IgD-negative memory B cell (primary cell): ENCODE results near the gene SCO2. TPM values are rescaled to one million over a fixed set of nuclear protein-coding genes. Genes with fewer than 3 reads are reported as not detected.
"Not testable (repeated sequence)": the region's sequence is repeated elsewhere in the genome, so short reads cannot be mapped to it uniquely, and the experiment has no call there.

Experiments
- H3K27ac Mint-ChIP-seq, 3 donors: one replicate each; pipeline ENCODE4 v1.8.0; 2020 to 2022; ENCODE audit warnings: mild to moderate bottlenecking in 3 of 3, mixed read lengths in 3 of 3, moderate library complexity in 1 of 3
- H3K27me3 Mint-ChIP-seq: one replicate; pipeline ENCODE4 v1.8.0; 2021; ENCODE audit warnings: mixed read lengths
- H3K36me3 Mint-ChIP-seq: one replicate; pipeline ENCODE4 v1.8.0; 2020; ENCODE audit warnings: mild to moderate bottlenecking, mixed read lengths
- H3K4me1 Mint-ChIP-seq, 3 donors: one replicate each; pipeline ENCODE4 v1.8.0; 2020 to 2022; ENCODE audit warnings: mixed read lengths in 3 of 3, mild to moderate bottlenecking in 1 of 3
- H3K4me3 Mint-ChIP-seq, 4 donors: one replicate each; pipeline ENCODE4 v1.8.0; 2020 to 2022; ENCODE audit warnings: mild to moderate bottlenecking in 4 of 4, mixed read lengths in 4 of 4, moderate library complexity in 3 of 4
- H3K9me3 Mint-ChIP-seq, 3 donors: one replicate each; pipeline ENCODE4 v1.8.0; 2020 to 2021; ENCODE audit warnings: mixed read lengths in 3 of 3, mild to moderate bottlenecking in 1 of 3
- polyA plus RNA-seq: library from polyadenylated mRNA; unstranded; fragments of 300-500 nt; fragmentation: Illumina TruSeq; gene quantifications from one replicate; pipeline ENCODE4 v1.2.3, GENCODE V29; 2021

SCO2 gene
- polyA plus RNA-seq, 1 donor from 2014 or later, result 11.8 TPM

DNA sequence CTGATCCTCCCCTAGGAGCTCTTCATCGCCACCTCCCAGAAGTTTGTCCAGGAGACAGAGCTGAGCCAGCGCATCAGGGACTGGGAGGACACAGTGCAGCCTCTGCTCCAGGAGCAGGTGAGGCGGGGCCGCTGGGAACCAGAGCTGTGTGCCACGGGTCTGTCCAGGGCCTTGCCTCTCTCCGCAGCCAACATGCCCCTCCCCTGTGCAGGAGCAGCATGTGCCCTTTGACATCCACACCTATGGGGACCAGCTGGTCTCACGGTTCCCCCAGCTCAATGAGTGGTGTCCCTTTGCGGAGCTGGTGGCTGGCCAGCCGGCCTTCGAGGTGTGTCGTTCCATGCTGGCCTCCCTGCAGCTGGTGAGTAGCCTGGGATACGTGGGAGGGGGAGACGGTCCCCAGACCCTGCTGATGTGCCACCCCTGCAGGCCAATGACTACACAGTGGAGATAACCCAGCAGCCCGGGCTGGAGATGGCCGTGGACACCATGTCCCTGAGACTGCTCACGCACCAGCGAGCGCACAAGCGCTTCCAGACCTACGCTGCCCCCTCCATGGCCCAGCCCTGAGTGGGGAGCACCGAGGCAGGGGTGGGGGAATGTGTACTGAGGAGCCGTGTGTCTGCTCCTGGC lies 2.5 kb downstream of the SCO2 start:
- Mint-ChIP-seq H3K36me3 (no peaks in the 10 kb centered on the region), H3K4me1 (peaks cover 11 to 16% (median 13%) of the 10 kb centered on the region in 3 donors), H3K4me3 (peak overlapping the region in 3 of 4 donors; percentile 60 to 70 (median 68)), H3K27me3 (no peaks in the 10 kb centered on the region), H3K27ac (peak overlapping the region in 2 of 3 donors; percentile 10 to 53), H3K9me3 (no peaks in the 10 kb centered on the region)

DNA sequence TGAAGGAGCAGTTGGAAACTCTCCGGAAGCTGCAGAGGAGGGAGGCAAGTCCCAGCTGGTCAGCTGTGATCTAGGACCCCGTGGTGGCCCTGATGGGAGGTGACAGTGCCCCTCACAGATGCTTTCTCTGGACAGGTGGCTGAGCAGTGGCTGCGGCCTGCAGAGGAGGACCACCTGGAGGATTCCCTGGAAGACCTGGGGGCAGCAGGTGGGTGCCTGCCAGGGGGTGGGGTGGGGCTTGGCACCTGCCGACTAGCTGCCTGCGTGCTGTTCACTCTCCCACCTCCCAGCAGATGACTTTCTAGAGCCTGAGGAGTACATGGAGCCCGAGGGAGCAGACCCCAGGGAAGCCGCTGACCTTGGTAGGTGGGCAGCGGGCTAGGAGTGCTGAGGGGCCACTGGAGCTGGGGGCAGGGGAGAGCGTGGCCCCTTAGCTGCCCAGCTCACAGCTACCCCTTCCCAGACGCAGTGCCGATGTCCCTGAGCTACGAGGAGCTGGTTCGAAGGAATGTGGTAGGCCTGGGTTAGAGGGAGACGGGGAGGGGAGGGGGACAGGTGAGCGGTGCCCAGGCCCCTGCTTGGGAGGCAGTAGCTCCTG lies 3.1 kb downstream of the SCO2 start:
- peaks cover 7 to 10% (median 9%) of the 10 kb centered on the region in 3 donors for H3K4me1 Mint-ChIP-seq
- no peaks in the 10 kb centered on the region for H3K36me3 Mint-ChIP-seq
- H3K27ac Mint-ChIP-seq, result peak overlapping the region in 2 of 3 donors; percentile 53 to 73
- no peak overlapping the region for H3K4me3 Mint-ChIP-seq
- no peaks in the 10 kb centered on the region for H3K9me3 Mint-ChIP-seq
- no peaks in the 10 kb centered on the region for H3K27me3 Mint-ChIP-seq

DNA sequence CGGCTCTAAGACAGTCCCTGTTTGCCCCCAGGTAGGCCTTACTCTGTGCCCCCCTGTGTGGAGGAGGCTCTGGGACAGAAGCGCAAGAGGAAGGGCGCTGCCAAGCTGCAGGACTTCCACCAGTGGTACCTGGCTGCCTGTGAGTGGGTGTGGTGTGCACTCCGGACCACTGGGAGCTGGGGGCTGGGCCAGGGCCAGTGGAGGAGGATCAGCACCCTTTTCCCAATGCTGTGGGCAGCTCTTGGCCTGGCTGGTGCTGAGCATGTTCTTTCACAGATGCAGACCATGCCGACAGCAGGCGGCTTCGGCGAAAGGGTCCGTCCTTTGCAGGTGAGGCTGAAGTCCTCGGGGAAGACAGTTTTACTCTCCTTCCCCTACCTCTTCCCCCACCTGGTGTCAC lies 3.7 kb downstream of the SCO2 start:
- Mint-ChIP-seq H3K4me3 (peak overlapping the region in 1 of 4 donors; percentile 5), H3K36me3 (no peaks in the 10 kb centered on the region), H3K27me3 (no peaks in the 10 kb centered on the region), H3K9me3 (no peaks in the 10 kb centered on the region), H3K4me1 (peaks cover 5 to 6% (median 5%) of the 10 kb centered on the region in 3 donors), H3K27ac (peak overlapping the region in 1 of 3 donors; percentile 73)

DNA sequence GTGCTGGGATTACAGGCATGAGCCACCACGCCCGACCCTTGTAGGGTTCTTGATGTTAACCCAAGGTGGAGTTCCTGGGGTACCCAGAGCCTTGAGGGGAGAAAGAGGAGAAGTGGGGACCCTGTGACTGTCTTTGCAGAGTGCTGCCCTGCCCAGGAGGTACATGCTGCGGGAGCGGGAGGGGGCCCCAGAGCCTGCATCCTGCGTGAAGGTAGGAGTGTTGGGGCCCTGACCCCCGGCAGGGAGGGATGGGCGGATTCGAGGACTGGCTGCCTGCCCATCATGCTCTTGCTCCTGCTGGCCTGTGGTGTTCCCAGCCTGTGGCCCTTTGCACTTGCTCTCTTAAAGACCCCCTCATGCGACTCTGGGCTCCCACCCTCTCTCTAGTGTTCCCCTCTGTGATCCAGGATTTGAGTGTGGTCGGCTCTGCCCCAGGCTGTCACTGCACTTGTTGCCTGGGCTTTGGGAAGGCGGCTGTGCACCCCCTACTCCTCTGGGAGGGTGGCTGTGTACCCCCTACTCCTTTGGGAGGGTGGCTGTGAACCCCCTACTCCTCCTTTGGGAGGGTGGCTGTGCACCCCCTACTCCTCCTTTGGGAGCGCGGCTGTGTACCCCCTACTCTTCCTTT lies 4.5 kb downstream of the SCO2 start:
- Mint-ChIP-seq H3K9me3 (no peaks in the 10 kb centered on the region), H3K4me1 (peaks cover 4 to 6% (median 5%) of the 10 kb centered on the region in 3 donors), H3K4me3 (no peak overlapping the region), H3K27ac (no peak overlapping the region), H3K27me3 (no peaks in the 10 kb centered on the region), H3K36me3 (no peaks in the 10 kb centered on the region)

DNA sequence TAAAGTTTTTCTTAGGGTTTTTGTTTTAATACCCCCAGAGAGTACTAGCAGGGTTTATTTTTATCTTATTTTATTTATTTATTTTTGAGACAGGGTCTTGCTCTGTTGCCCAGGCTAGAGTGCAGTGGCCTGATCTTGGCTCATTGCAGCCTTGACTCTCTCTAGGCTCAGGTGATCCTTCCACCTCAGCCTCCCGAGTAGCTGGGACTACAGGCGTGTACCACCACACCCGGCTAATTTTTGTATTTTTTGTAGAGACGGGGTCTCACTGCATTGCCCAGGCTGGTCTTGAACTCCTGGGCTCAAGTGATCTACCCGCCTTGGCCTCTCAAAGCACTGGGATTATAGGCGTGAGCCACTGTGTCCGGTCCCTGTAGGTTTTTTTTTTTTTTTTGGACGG lies 5.2 kb downstream of the SCO2 start:
- H3K4me3 Mint-ChIP-seq, H3K36me3 Mint-ChIP-seq, H3K27me3 Mint-ChIP-seq, H3K9me3 Mint-ChIP-seq, H3K4me1 Mint-ChIP-seq: not testable (repeated sequence)
- peak overlapping the region in 1 of 3 donors; percentile 39 for H3K27ac Mint-ChIP-seq

DNA sequence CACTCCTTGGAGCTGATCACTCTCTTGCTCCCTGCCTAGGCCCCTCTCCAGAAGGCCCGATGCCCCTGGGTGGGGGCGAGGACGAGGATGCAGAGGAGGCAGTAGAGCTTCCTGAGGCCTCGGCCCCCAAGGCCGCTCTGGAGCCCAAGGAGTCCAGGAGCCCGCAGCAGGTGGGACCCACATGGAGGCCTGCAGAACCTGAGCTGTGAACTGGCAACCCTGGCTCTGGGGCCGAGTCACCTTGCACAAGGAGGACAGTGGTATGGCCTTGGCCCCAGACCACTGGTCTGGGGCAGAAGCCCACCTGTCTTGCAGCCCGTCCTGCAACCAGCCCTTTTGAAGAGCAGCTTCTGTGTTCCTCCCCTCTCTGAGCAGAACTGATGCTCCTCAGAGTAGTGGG lies 6.2 kb downstream of the SCO2 start:
- H3K27ac Mint-ChIP-seq, result no peak overlapping the region
- no peaks in the 10 kb centered on the region for H3K36me3 Mint-ChIP-seq
- no peak overlapping the region for H3K4me3 Mint-ChIP-seq
- H3K9me3 Mint-ChIP-seq, result no peaks in the 10 kb centered on the region
- peaks cover 0 to 4% (median 3%) of the 10 kb centered on the region in 3 donors for H3K4me1 Mint-ChIP-seq
- no peaks in the 10 kb centered on the region for H3K27me3 Mint-ChIP-seq

DNA sequence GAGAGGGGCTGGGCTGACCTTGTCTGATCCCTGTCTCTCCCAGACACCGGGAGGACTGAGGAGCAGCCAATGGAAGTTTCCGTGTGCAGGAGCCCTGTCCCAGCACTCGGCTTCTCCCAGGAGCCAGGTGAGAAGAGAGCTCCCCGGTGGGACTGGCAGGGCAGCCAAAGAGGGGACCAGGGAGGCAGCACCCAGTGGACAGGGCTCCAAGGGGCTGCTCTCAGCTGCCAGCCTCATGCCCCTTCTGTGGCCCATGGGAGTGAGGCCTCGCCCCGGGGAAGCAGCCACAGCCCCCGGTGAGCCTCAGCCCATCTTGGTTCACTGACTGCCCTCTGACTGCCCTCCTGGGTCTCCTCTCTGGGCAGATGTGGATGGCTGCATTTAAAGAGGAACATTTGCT lies 6.8 kb downstream of the SCO2 start:
- Mint-ChIP-seq H3K36me3 (no peaks in the 10 kb centered on the region), H3K27me3 (no peaks in the 10 kb centered on the region)

DNA sequence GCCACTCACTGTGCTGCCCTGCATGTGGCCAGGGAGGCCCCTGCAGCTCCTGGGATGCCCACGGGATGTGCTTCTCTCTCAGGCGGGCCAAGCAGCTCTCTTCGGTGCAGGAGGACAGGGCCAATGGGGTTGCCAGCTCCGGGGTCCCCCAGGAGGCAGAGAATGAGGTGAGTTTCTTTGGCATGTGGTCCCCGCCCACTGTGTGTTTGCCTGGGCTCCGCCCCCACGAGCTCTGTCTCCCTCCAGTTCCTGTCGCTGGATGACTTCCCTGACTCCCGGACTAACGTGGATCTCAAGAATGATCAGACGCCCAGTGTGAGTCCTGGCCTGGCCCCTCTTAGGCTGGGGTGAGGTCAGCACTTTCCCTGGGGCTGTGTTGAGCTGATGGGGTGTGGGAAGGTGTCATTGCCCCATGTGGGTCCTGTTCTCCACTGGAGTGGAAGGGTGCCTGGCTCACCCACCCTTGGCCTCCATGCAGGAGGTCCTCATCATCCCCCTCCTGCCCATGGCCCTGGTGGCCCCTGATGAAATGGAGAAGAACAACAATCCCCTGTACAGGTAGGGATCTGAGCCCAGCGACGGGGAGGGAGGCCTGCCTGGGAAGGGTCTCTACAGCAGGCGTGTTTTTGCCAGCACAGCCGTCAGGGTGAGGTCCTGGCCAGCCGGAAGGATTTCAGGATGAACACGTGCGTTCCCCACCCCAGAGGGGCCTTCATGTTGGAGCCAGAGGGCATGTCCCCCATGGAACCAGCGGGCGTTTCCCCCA lies 7.7 kb downstream of the SCO2 start:
- H3K4me3 Mint-ChIP-seq, result no peak overlapping the region
- H3K27me3 Mint-ChIP-seq, result no peaks in the 10 kb centered on the region
- no peaks in the 10 kb centered on the region for H3K36me3 Mint-ChIP-seq
- no peak overlapping the region for H3K27ac Mint-ChIP-seq
- peaks cover 0 to 5% (median 3%) of the 10 kb centered on the region in 3 donors for H3K4me1 Mint-ChIP-seq
- no peaks in the 10 kb centered on the region for H3K9me3 Mint-ChIP-seq

More for the DNA sequence above, 6.8 kb downstream of the SCO2 start:
- no peaks in the 10 kb centered on the region for H3K9me3 Mint-ChIP-seq
- H3K27ac Mint-ChIP-seq, result no peak overlapping the region
- peaks cover 0 to 5% (median 3%) of the 10 kb centered on the region in 3 donors for H3K4me1 Mint-ChIP-seq
- H3K4me3 Mint-ChIP-seq, result no peak overlapping the region

DNA sequence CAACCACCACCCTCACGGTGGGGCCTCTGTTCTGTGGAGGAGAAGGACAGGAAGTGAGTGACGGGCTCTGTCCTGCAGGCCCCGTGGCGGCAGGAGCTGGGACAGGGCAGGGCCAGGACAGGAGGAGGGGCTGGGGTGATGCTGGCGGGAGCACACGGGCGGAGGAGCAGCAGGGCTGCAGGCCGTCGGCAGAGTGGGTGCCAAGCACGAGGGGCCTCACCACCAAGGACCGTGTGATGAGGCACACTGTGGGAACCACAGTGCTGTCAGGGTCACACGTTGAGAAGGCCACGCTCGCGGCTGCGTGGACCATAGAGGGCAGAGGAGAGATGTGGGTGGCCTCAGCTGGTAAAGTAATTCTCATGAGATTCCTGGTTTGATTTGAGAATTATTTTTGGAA lies 8.5 kb downstream of the SCO2 start:
- H3K4me1 Mint-ChIP-seq, result peaks cover 0 to 5% (median 3%) of the 10 kb centered on the region in 3 donors
- no peak overlapping the region for H3K27ac Mint-ChIP-seq
- no peaks in the 10 kb centered on the region for H3K36me3 Mint-ChIP-seq
- no peaks in the 10 kb centered on the region for H3K27me3 Mint-ChIP-seq
- H3K4me3 Mint-ChIP-seq, result no peak overlapping the region
- H3K9me3 Mint-ChIP-seq, result no peaks in the 10 kb centered on the region

DNA sequence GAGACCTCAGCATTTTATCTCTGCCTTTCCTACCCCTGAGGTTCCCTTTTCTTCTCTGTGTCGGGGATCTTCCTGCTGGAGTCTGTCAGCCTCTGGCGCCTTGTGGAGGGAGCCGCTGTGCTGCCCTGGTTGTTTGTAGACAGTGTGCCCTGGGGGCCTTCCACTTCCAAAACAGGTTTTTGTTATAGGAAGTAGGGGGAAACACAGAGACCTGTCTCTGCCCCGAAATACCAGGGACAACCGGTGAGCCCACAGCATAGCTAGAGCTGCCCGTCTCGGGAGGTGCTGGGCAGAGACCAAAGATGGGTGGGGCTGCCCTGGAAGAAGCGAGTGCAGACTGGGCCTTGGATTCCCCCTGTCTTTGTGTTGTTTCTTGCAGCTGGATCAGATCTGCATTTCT lies 9.3 kb downstream of the SCO2 start:
- Mint-ChIP-seq H3K4me3 (no peak overlapping the region), H3K36me3 (no peaks in the 10 kb centered on the region), H3K27ac (peak overlapping the region in 1 of 3 donors; percentile 42), H3K9me3 (no peaks in the 10 kb centered on the region), H3K27me3 (no peaks in the 10 kb centered on the region), H3K4me1 (peaks cover 0 to 5% (median 3%) of the 10 kb centered on the region in 3 donors)

DNA sequence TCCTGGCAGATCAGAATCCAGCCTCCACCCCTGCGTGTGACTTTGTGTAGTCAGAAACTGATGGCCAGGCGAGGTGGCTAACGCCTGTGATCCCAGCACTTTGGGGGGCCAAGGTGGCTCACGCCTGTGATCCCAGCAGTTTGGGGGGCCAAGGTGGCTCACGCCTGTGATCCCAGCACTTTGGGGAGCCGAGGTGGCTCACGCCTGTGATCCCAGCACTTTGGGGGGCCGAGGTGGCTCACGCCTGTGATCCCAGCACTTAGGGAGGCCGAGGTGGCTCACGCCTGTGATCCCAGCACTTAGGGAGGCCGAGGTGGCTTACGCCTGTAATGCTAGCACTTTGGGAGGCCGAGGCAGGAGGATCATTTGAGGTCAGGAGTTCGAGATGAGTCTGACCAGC lies 12.2 kb downstream of the SCO2 start:
- H3K4me1 Mint-ChIP-seq, result peaks cover 9 to 14% (median 11%) of the 10 kb centered on the region in 3 donors
- H3K27me3 Mint-ChIP-seq, result no peaks in the 10 kb centered on the region
- H3K9me3 Mint-ChIP-seq, result no peaks in the 10 kb centered on the region
- H3K4me3 Mint-ChIP-seq, result no peak overlapping the region
- peak overlapping the region in 2 of 3 donors; percentile 16 to 46 for H3K27ac Mint-ChIP-seq
- H3K36me3 Mint-ChIP-seq, result no peaks in the 10 kb centered on the region

DNA sequence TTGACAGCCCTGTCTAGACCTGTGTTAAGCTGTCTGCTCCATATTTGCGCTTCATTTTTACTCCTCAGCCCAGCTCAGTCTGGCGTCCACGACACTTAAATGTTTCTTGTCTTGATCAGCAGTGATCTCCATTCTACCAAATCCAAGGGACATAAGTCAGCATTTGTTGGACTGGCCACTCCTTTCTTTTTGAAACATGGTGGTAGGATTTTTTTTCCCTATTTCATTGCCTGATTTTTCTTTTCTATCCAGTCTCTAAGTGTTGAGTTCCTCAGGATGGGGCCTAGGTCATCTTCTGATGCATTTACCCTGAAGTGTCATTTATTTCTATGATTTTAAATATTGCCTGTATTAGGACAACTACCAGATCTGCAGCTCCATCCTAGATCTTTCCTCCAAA lies 16.5 kb downstream of the SCO2 start:
- no peaks in the 10 kb centered on the region for H3K27me3 Mint-ChIP-seq
- peak overlapping the region; percentile 90 to 99 (median 95) for H3K4me3 Mint-ChIP-seq
- no peaks in the 10 kb centered on the region for H3K36me3 Mint-ChIP-seq
- no peaks in the 10 kb centered on the region for H3K9me3 Mint-ChIP-seq
- peak overlapping the region; percentile 84 to 98 (median 97) for H3K27ac Mint-ChIP-seq
- peaks cover 9 to 14% (median 11%) of the 10 kb centered on the region in 3 donors for H3K4me1 Mint-ChIP-seq

DNA sequence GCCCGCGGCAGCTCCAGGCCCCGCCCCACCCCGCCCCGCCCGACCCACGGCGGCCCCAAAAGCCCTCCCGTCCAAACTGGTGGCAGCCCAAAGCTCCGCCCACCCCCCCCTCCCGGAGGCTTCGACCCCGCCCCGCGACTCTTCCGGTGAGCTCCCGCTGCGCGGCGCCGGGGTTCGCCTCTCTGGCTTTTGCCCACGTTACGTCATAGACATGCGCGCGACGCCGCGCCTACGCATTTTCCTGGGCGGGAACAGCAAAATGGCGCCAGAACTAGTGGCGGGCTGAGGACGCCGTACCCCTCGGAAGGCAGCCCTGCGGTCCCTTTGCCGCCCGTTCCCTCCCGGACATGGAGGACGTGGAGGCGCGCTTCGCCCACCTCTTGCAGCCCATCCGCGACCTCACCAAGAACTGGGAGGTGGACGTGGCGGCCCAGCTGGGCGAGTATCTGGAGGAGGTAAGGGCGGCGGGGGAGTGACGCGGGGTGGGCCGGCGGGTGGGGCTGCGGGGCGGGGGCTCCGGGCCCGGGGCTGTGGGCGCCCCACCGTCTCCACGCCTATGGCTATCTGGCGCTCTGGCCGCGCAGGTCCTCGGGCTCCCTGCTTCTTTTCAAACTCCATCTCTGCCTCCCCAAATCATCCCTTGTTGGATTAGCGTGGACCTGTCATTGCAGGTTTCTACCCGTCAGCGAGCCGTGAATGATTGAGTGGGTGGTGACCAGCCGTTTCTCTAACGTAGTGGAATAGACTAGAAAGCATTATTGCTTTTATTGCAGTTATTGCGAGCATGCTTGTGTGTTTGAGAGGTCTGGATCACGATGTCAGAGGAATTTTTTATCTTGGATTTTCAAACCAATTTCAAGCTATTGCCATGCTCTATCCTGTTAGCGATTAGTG lies 17.2 kb downstream of the SCO2 start, which contains the start of gene NCAPH2:
NCAPH2 (plus strand) TSS at position 234 of the 894 bp plus-strand sequence; CDS start at position 348, 114 bp downstream.
- Mint-ChIP-seq H3K4me1 (peaks cover 9 to 14% (median 10%) of the 10 kb centered on the region in 3 donors), H3K9me3 (no peaks in the 10 kb centered on the region), H3K27ac (peak within 1 kb of the TSS; percentile 94 to 98 (median 97)), H3K36me3 (no peaks in the 10 kb centered on the region), H3K4me3 (peak within 1 kb of the TSS; percentile 94 to 99 (median 96)), H3K27me3 (no peaks in the 10 kb centered on the region)

DNA sequence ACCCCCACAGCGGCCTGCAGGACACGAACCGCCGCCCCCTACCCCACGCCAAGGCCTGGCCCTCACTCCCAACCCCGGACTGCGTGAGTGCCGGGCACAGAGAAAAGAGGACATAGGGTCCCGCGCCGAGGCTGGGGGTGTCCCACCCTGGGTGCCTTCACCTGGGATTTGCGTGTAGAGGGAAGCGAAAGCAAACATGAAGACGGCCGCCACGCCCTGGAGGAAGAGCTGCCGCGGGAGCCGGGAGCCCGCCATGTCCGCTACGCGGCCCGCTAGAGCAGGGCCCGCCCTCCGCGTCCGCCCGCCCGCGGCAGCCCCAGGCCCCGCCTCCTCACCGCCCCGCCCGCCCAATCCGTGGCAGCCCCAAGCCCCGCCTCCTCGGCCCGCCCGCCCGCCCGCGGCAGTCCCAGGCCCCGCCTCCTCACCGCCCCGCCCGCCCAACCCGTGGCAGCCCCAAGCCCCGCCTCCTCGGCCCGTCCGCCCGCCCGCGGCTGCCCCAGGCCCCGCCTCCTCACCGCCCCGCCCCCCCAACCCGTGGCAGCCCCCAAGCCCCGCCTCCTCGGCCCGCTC lies 17.9 kb downstream of the SCO2 start, which contains the start of gene LMF2:
LMF2 (minus strand) TSS at position 282 of the 570 bp plus-strand sequence; CDS start at position 255, 27 bp downstream.
- Mint-ChIP-seq H3K9me3 (no peaks in the 10 kb centered on the region), H3K4me1 (peaks cover 9 to 14% (median 10%) of the 10 kb centered on the region in 3 donors), H3K27me3 (no peaks in the 10 kb centered on the region), H3K27ac (peak within 1 kb of the TSS; percentile 94 to 98 (median 97)), H3K4me3 (peak within 1 kb of the TSS; percentile 94 to 99 (median 96)), H3K36me3 (no peaks in the 10 kb centered on the region)
